ENCODE results near the gene ATXN1. TPM values are rescaled to one million over a fixed set of nuclear protein-coding genes. Genes with fewer than 3 reads are reported as not detected.
"Not testable (repeated sequence)": the region's sequence is repeated elsewhere in the genome, so short reads cannot be mapped to it uniquely, and the experiment has no call there.

ATXN1 gene
- total RNA-seq, 2 experiments from 2014 or later, result 83.1 to 89.4 TPM

GRCh38 chr6:16389642-16390041 is 371.6 kb downstream of the ATXN1 start:
- no peak for DNase-seq
- CTCF ChIA-PET, result no interaction called here
- H3K27ac Mint-ChIP-seq, result no peak overlapping the region
- POLR2A ChIA-PET, result no interaction called here
- peaks cover 11% of the 10 kb centered on the region for H3K36me3 Mint-ChIP-seq (ENCODE audit: low read depth)
- H3K27me3 Mint-ChIP-seq, result no peaks in the 10 kb centered on the region
- H3K4me3 Mint-ChIP-seq, result no peak overlapping the region
- no peaks in the 10 kb centered on the region for H3K9me3 Mint-ChIP-seq
- H3K4me1 Mint-ChIP-seq, result peaks cover 2% of the 10 kb centered on the region

DNA sequence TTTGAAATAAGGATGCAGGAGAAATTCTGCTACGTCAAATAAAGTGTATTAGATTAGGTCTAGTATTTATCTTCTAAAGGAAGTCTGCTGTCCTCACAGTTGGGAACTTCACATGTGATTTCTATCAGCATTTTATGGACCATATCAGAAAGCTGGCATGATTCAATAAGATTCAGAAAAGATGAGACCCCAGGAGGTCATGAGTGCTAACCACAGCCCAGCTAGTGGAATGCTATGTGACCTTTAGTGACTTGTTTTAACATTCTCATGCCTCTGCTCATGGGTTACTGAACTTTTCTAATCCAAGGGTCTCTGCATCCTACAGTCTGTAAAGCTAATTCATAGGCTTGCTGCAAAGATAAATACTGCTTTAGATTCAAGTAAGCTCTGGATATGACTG is 372.8 kb downstream of the ATXN1 start:
- Mint-ChIP-seq H3K4me1 (peaks cover 2% of the 10 kb centered on the region), H3K27ac (no peak overlapping the region), H3K4me3 (no peak overlapping the region), H3K27me3 (no peaks in the 10 kb centered on the region), H3K36me3 (ENCODE audit: low read depth) (peaks cover 9% of the 10 kb centered on the region), H3K9me3 (no peaks in the 10 kb centered on the region)
- no peak for DNase-seq
- ChIA-PET POLR2A (no interaction called here), CTCF (interaction anchor here (0.7 kb wide), 2 partner anchors 481 to 633 kb away, joined by 4 to 6 read pairs; no protein-coding TSS in a partner anchor)

GRCh38 chr6:16386057-16386456 is 375.2 kb downstream of the ATXN1 start:
- POLR2A ChIA-PET, result no interaction called here
- no peaks in the 10 kb centered on the region for H3K9me3 Mint-ChIP-seq
- no peaks in the 10 kb centered on the region for H3K4me1 Mint-ChIP-seq
- no peak overlapping the region for H3K27ac Mint-ChIP-seq
- CTCF ChIA-PET, result interaction anchor here (0.6 kb wide), 1 partner anchor 23 kb away, joined by 3 read pairs; no protein-coding TSS in a partner anchor
- no peak for DNase-seq
- no peaks in the 10 kb centered on the region for H3K27me3 Mint-ChIP-seq
- peaks cover 9% of the 10 kb centered on the region for H3K36me3 Mint-ChIP-seq (ENCODE audit: low read depth)
- no peak overlapping the region for H3K4me3 Mint-ChIP-seq

DNA sequence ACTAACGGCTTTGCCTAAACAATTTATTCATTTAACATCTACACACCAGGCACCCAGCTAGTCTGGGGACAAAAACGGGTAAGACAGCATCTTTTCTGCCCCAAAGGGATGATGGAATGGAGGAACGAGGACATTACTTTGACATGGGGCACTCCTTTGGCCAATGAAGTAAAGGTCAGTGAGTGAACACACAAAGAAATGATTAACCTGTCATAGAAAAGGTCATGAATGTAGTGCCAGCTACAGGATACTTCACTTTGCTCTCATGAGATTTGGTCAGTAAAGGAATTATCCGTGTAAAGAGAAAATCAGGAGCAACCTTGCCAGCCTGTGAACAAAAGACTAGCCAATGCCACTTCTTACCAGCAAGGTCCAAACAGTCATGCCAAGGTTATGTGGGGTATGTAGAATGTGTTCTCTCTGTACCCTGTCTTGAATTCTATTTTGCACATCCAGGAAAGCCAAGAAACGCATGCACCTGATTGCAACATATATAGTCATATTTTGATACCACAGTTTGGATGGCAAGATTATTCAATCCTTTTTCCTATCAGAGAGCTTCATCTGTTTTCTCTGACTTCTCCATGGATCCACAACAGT is 377.6 kb downstream of the ATXN1 start:
- ChIA-PET CTCF (interaction anchor here (0.8 kb wide), 1 partner anchor 26 kb away, joined by 5 read pairs; no protein-coding TSS in a partner anchor), POLR2A (no interaction called here)
- Mint-ChIP-seq H3K4me3 (no peak overlapping the region), H3K9me3 (no peaks in the 10 kb centered on the region), H3K4me1 (no peaks in the 10 kb centered on the region), H3K27me3 (no peaks in the 10 kb centered on the region), H3K27ac (no peak overlapping the region), H3K36me3 (ENCODE audit: low read depth) (peaks cover 11% of the 10 kb centered on the region)
- no peak for DNase-seq

DNA sequence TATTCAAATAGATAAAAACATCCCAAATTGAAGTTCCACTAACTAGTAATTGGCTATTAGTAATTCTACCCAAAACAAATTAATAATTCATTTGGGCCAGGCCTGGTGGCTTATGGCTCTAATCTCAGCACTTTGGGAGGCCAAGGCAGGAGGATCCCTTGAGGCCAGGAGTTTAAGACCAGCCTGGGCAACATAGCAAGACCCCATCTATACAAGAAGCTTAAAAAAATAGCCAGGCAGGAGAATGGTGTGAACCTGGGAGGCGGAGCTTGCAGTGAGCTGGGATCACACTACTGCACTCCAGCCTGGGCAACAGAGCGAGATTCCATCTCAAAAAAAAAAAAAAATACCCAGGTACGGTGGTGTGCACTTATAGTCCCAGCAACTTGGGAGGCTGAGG is 379.3 kb downstream of the ATXN1 start:
- H3K27me3 Mint-ChIP-seq, H3K9me3 Mint-ChIP-seq, POLR2A ChIA-PET, H3K4me3 Mint-ChIP-seq, H3K4me1 Mint-ChIP-seq, CTCF ChIA-PET, DNase-seq, H3K27ac Mint-ChIP-seq: not testable (repeated sequence)
- peaks cover 17% of the 10 kb centered on the region for H3K36me3 Mint-ChIP-seq (ENCODE audit: low read depth)

GRCh38 chr6:16380220-16380809 is 380.9 kb downstream of the ATXN1 start:
- Mint-ChIP-seq H3K36me3 (ENCODE audit: low read depth) (peaks cover 19% of the 10 kb centered on the region), H3K27me3 (no peaks in the 10 kb centered on the region), H3K4me3 (no peak overlapping the region), H3K27ac (no peak overlapping the region), H3K4me1 (no peaks in the 10 kb centered on the region), H3K9me3 (no peaks in the 10 kb centered on the region)
- ChIA-PET POLR2A (no interaction called here), CTCF (interaction anchor here (0.9 kb wide), 1 partner anchor 214 kb away, joined by 4 read pairs; no protein-coding TSS in a partner anchor)
- no peak for DNase-seq

GRCh38 chr6:16378360-16378759 is 382.9 kb downstream of the ATXN1 start:
- DNase-seq, H3K4me1 Mint-ChIP-seq, H3K9me3 Mint-ChIP-seq, H3K4me3 Mint-ChIP-seq, POLR2A ChIA-PET, H3K27ac Mint-ChIP-seq, H3K27me3 Mint-ChIP-seq, CTCF ChIA-PET: not testable (repeated sequence)
- peaks cover 13% of the 10 kb centered on the region for H3K36me3 Mint-ChIP-seq (ENCODE audit: low read depth)

GRCh38 chr6:16377470-16377869 is 383.8 kb downstream of the ATXN1 start:
- CTCF ChIA-PET, result no interaction called here
- no peak for DNase-seq
- H3K27me3 Mint-ChIP-seq, result no peaks in the 10 kb centered on the region
- no peak overlapping the region for H3K27ac Mint-ChIP-seq
- H3K9me3 Mint-ChIP-seq, result no peaks in the 10 kb centered on the region
- POLR2A ChIA-PET, result no interaction called here
- H3K4me3 Mint-ChIP-seq, result no peak overlapping the region
- peaks cover 13% of the 10 kb centered on the region for H3K36me3 Mint-ChIP-seq (ENCODE audit: low read depth)
- no peaks in the 10 kb centered on the region for H3K4me1 Mint-ChIP-seq

GRCh38 chr6:16375843-16376242 is 385.4 kb downstream of the ATXN1 start:
- Mint-ChIP-seq H3K4me1 (no peaks in the 10 kb centered on the region), H3K27me3 (no peaks in the 10 kb centered on the region), H3K36me3 (ENCODE audit: low read depth) (peaks cover 17% of the 10 kb centered on the region), H3K4me3 (no peak overlapping the region), H3K27ac (no peak overlapping the region), H3K9me3 (no peaks in the 10 kb centered on the region)
- POLR2A ChIA-PET, result no interaction called here
- no peak for DNase-seq
- CTCF ChIA-PET, result interaction anchor here (1.8 kb wide), 1 partner anchor 44 kb away, joined by 4 read pairs; no protein-coding TSS in a partner anchor

DNA sequence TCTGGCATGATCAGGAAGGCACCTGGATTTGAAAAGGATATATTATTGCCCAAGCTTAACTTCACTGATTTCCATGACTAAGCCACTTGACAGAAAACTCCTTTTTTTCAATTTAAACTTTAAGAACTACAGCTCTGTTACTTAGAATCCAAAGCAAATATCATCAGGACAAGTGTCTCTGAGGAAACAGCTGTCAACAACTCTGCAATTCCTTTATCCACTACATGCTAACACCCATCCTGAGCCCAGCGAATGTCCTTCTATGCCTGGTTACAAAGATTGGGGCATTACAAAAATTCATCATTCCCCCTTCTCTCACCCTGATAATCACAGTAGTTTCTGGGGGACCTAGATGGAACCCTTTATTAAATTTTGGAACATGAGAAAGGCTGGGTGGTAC is 386.1 kb downstream of the ATXN1 start:
- POLR2A ChIA-PET, result no interaction called here
- H3K36me3 Mint-ChIP-seq (ENCODE audit: low read depth), result peaks cover 17% of the 10 kb centered on the region
- DNase-seq, result no peak
- CTCF ChIA-PET, result interaction anchor here (1.8 kb wide), 1 partner anchor 43 kb away, joined by 4 read pairs; no protein-coding TSS in a partner anchor
- H3K4me3 Mint-ChIP-seq, result no peak overlapping the region
- no peaks in the 10 kb centered on the region for H3K9me3 Mint-ChIP-seq
- no peaks in the 10 kb centered on the region for H3K27me3 Mint-ChIP-seq
- no peaks in the 10 kb centered on the region for H3K4me1 Mint-ChIP-seq
- no peak overlapping the region for H3K27ac Mint-ChIP-seq

GRCh38 chr6:16374461-16375200 is 386.6 kb downstream of the ATXN1 start:
- no peaks in the 10 kb centered on the region for H3K9me3 Mint-ChIP-seq
- no peak for DNase-seq
- no peaks in the 10 kb centered on the region for H3K27me3 Mint-ChIP-seq
- no peaks in the 10 kb centered on the region for H3K4me1 Mint-ChIP-seq
- CTCF ChIA-PET, result interaction anchor here (1.8 kb wide), 1 partner anchor 43 kb away, joined by 4 read pairs; no protein-coding TSS in a partner anchor
- POLR2A ChIA-PET, result no interaction called here
- H3K36me3 Mint-ChIP-seq (ENCODE audit: low read depth), result peaks cover 17% of the 10 kb centered on the region
- no peak overlapping the region for H3K27ac Mint-ChIP-seq
- H3K4me3 Mint-ChIP-seq, result no peak overlapping the region

DNA sequence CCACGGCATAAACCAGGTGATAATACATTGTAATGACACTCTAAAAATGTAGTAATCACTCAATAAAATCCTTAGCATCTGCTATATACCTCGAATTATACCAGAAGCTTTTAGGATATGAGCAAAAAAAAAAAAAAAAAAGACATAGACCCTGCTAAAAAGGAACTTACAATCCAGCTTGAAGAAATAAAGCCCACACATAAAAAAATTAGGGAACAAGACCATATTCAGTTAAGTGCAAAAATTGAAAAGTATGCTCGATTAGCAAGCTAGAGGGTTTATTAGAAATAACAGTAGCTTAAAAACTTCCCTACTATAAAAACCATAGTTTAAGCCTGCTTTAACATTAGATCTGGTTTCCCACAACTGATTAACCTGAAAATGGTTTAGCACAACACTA is 387.2 kb downstream of the ATXN1 start:
- no peaks in the 10 kb centered on the region for H3K27me3 Mint-ChIP-seq
- H3K9me3 Mint-ChIP-seq, result no peaks in the 10 kb centered on the region
- no peak for DNase-seq
- peaks cover 20% of the 10 kb centered on the region for H3K36me3 Mint-ChIP-seq (ENCODE audit: low read depth)
- no peak overlapping the region for H3K27ac Mint-ChIP-seq
- H3K4me3 Mint-ChIP-seq, result no peak overlapping the region
- ChIA-PET CTCF (interaction anchor here (1.8 kb wide), 1 partner anchor 42 kb away, joined by 4 read pairs; no protein-coding TSS in a partner anchor), POLR2A (no interaction called here)
- H3K4me1 Mint-ChIP-seq, result no peaks in the 10 kb centered on the region

GRCh38 chr6:16372029-16372776 is 389.1 kb downstream of the ATXN1 start:
- ChIA-PET POLR2A (no interaction called here), CTCF (no interaction called here)
- Mint-ChIP-seq H3K36me3 (ENCODE audit: low read depth) (peaks cover 17% of the 10 kb centered on the region), H3K4me1 (no peaks in the 10 kb centered on the region), H3K27me3 (no peaks in the 10 kb centered on the region), H3K9me3 (no peaks in the 10 kb centered on the region), H3K27ac (no peak overlapping the region), H3K4me3 (no peak overlapping the region)
- no peak for DNase-seq
